Tibial artery (tissue), 4 donors: ENCODE results near the gene RNF207.

ENCODE experiments used
- DNase-seq, 2 donors: peaks; one replicate each; pipeline ENCODE4 v3.0.0-alpha.2; 2019
- H3K27ac ChIP-seq, 2 donors: fragments of 200-600 bp; sonication (generic) in 1 of 2; 1 replicate in 1 of 2; 2 replicates in 1 of 2; pipeline ENCODE4 v1.5.1; 2018 to 2019; ENCODE audit warnings: mild to moderate bottlenecking in 1 of 2
- H3K27me3 ChIP-seq, 2 donors: fragments of 200-600 bp; sonication (generic) in 1 of 2; one replicate each; pipeline versions ENCODE4 v1.5.1 to v1.6.0; 2016 to 2019
- H3K36me3 ChIP-seq, 3 donors: fragments of 200-600 bp; sonication (generic) in 2 of 3; one replicate each; pipeline ENCODE4 v1.5.1; 2016 to 2019; ENCODE audit warnings: mild to moderate bottlenecking in 2 of 3
- H3K4me1 ChIP-seq, 4 donors: fragments of 200-600 bp; sonication (generic) in 2 of 4; 1 replicate in 3 of 4; 2 replicates in 1 of 4; pipeline ENCODE4 v1.5.1; 2016 to 2019
- H3K4me3 ChIP-seq, 2 donors: fragments of 200-600 bp; sonication (generic) in 1 of 2; 1 replicate in 1 of 2; 2 replicates in 1 of 2; pipeline ENCODE4 v1.5.1; 2018 to 2019; ENCODE audit warnings: mild to moderate bottlenecking in 2 of 2
- H3K9me3 ChIP-seq, 3 donors: fragments of 200-600 bp; sonication (generic) in 1 of 3; one replicate each; pipeline ENCODE4 v1.5.1; 2016 to 2019
- intact Hi-C: fragments of 100-400 bp; cut with DNase I; formaldehyde crosslinking; loops from one replicate; pipeline ENCODE4 v1.15.0; 2023; ENCODE audit warnings: low total_unique reads
- TF ChIP-seq, protein P1 (sequence below), 2 experiments: fragments of 200-600 bp in 1 of 2; fragments of 450-650 bp in 1 of 2; IDR thresholded peaks; one replicate each; pipeline ENCODE4 v1.5.1; 2017 to 2019; ENCODE audit warnings: antibody characterized with exemption in 2 of 2, mild to moderate bottlenecking in 1 of 2, moderate library complexity in 1 of 2

Gene RNF207

DNA sequence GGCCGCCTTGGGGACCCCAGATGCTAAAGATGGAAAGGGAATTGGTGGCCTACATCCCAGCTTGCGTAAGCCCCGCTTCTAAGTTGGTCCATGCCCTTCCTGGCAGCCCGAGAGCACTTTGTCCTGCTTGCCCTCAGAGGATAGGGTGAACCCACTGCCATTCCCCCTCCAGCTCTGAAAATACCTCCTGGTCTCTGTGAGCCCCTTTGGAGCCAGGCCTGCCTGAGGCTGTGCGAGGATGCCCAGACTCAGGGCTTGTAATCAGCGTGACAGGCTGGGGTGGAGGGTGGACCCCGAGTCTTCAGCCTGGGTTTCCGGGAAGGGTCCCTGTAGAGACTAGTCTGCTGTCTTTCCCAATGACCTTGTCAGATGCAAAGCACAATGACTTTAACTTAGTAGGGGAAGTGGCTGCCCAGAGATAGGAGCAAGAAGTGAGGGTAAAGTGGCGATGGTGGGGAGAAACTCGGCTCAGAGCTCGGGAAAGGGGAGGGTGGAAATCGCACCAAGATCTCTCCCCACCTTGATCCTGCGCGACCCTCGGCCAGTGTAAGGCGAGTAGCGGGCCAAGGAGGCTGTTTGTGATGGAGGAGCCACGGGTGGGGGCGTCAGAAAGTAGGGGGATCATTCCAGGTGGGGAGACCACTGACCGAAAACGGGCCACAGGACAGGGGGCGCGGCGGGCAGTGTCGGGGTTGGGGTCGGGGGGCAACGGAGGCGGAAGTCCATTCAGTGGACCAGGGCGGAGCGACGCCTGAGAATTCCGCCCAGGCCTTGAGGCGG lies 35.4 kb downstream of the RNF207 start:
- Histone ChIP-seq H3K9me3 (no peaks in the 10 kb centered on the region), H3K4me1 (peaks cover 0 to 27% (median 20%) of the 10 kb centered on the region in 4 donors), H3K27me3 (peaks cover 15 to 74% of the 10 kb centered on the region in 2 donors), H3K36me3 (no peaks in the 10 kb centered on the region), H3K4me3 (no peak overlapping the region), H3K27ac (no peak overlapping the region)
- no peak for DNase-seq
- intact Hi-C loops = loop anchor here (5.0 kb wide), 1 partner anchor 189 kb away; no protein-coding TSS in a partner anchor
- TF ChIP-seq, protein P1, sequence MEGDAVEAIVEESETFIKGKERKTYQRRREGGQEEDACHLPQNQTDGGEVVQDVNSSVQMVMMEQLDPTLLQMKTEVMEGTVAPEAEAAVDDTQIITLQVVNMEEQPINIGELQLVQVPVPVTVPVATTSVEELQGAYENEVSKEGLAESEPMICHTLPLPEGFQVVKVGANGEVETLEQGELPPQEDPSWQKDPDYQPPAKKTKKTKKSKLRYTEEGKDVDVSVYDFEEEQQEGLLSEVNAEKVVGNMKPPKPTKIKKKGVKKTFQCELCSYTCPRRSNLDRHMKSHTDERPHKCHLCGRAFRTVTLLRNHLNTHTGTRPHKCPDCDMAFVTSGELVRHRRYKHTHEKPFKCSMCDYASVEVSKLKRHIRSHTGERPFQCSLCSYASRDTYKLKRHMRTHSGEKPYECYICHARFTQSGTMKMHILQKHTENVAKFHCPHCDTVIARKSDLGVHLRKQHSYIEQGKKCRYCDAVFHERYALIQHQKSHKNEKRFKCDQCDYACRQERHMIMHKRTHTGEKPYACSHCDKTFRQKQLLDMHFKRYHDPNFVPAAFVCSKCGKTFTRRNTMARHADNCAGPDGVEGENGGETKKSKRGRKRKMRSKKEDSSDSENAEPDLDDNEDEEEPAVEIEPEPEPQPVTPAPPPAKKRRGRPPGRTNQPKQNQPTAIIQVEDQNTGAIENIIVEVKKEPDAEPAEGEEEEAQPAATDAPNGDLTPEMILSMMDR (IDR thresholded peaks at IDR 0.05) = no peak

DNA sequence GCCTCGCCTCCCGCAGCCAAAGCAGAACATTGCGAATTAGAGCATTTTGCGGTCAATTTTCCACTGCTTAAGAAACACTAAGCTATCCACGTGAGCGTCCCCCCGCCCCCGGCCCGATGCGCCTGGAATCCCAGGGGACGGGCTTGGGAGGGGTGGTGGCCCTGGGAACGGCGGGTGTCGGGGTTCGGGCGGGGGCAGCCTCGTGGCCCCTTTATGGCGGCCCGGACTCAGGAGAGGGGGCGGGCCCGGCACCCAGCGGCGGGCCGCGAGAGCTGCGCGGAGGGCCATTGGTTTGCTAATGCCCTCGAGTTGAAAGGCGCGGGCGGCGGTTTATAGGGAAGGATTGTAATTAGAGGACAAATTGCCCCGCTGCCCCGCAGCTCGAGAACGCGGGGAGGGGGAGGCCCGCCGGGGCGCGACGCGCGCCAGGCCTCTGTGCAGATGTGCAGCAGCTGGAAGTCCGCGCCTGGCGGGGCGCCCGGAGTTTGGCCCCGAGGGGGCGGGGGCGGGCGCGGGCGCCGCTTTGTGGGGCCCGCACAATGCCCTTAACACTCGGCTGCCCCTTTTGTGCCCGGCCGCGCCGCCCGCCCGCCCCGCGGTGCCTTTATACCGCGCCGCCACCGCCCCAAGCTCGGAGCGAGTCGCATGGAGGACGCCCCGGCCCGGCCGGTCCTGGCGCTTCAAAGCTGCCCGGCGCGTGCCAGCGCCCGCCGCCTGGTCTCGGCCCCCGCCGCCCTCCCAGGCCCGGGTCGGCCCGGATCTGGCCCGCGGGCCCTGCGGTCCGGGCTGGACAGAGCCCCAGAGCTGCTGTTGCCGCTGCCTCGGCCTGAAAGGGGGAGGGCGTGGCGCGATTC lies 36.2 kb downstream of the RNF207 start:
- H3K27me3 ChIP-seq = peaks cover 15 to 82% of the 10 kb centered on the region in 2 donors
- peaks cover 0 to 27% (median 19%) of the 10 kb centered on the region in 4 donors for H3K4me1 ChIP-seq
- H3K27ac ChIP-seq = no peak overlapping the region
- intact Hi-C loops = loop anchor here (5.0 kb wide), 1 partner anchor 190 kb away; no protein-coding TSS in a partner anchor
- no peak for DNase-seq
- TF ChIP-seq, protein P1 (IDR thresholded peaks at IDR 0.05) = no peak
- H3K9me3 ChIP-seq = no peaks in the 10 kb centered on the region
- H3K4me3 ChIP-seq = no peak overlapping the region
- H3K36me3 ChIP-seq = no peaks in the 10 kb centered on the region

- H3K4me3 ChIP-seq = no peak overlapping the region
- peaks cover 15 to 92% of the 10 kb centered on the region in 2 donors for H3K27me3 ChIP-seq
- no peak for DNase-seq
- TF ChIP-seq, protein P1 (IDR thresholded peaks at IDR 0.05) = no peak
- H3K27ac ChIP-seq = no peak overlapping the region
- H3K4me1 ChIP-seq = peaks cover 0 to 27% (median 19%) of the 10 kb centered on the region in 4 donors
- H3K36me3 ChIP-seq = no peaks in the 10 kb centered on the region
- intact Hi-C loops = loop anchor here (5.0 kb wide), 1 partner anchor 191 kb away; no protein-coding TSS in a partner anchor
- no peaks in the 10 kb centered on the region for H3K9me3 ChIP-seq
These were observed 37.3 kb downstream of the RNF207 start for GRCh38 chr1:6243053-6243834.

GRCh38 chr1:6243993-6244392 lies 38.1 kb downstream of the RNF207 start, which contains the start of gene HES3:
Gene HES3 (plus strand): TSS chr1:6244179. CDS start chr1:6244366, 187 bp downstream.
- Histone ChIP-seq H3K4me1 (peaks cover 0 to 32% (median 20%) of the 10 kb centered on the region in 4 donors), H3K27me3 (peaks cover 15 to 95% of the 10 kb centered on the region in 2 donors), H3K4me3 (no peak within 1 kb of the TSS), H3K27ac (no peak within 1 kb of the TSS), H3K36me3 (no peaks in the 10 kb centered on the region), H3K9me3 (no peaks in the 10 kb centered on the region)
- DNase-seq = no peak
- intact Hi-C loops = loop anchor here (5.0 kb wide), 1 partner anchor 192 kb away; no protein-coding TSS in a partner anchor
- TF ChIP-seq, protein P1 (IDR thresholded peaks at IDR 0.05) = no peak
